MCF 10A (cell line): Measurements from ENCODE around the gene WNT4. TPM values are rescaled to one million over a fixed set of nuclear protein-coding genes. Genes with fewer than 3 reads are reported as not detected.

Experiments
- BruUV-seq: library from RNA; stranded (reverse); fragments of 400-500 nt; replicated peaks from 2 replicates; lab custom pipeline; 2021; lab: Mats Ljungman, UMichigan
- CTCF ChIA-PET: fragments of 300-600 bp; sonication (Branson Sonifier 250); formaldehyde crosslinking; extraction: SDS; loops from one replicate; lab custom pipeline; 2021; ENCODE audit warnings: antibody characterized with exemption, inconsistent platforms; lab: Yijun Ruan, JAX
- POLR2A ChIA-PET: fragments of 300-600, 350-650 bp; sonication (Branson Sonifier 250); formaldehyde crosslinking; extraction: SDS; loops from one replicate; lab custom pipeline; 2020; ENCODE audit warnings: antibody characterized with exemption, inconsistent platforms; lab: Yijun Ruan, JAX
- DNase-seq: peaks from one replicate; pipeline ENCODE4 v3.0.0-alpha.2; 2018; ENCODE audit not compliant: unreplicated experiment
- H3K27ac Mint-ChIP-seq: one replicate; pipeline ENCODE4 v1.8.0; 2022; ENCODE audit warnings: mild to moderate bottlenecking, low read depth, mixed read lengths; ENCODE audit not compliant: unreplicated experiment
- H3K27me3 Mint-ChIP-seq: one replicate; pipeline ENCODE4 v1.8.0; 2022; ENCODE audit warnings: mixed read lengths; ENCODE audit not compliant: insufficient read depth, unreplicated experiment
- H3K36me3 Mint-ChIP-seq: one replicate; pipeline ENCODE4 v1.8.0; 2022; ENCODE audit warnings: mild to moderate bottlenecking, moderate library complexity, mixed read lengths; ENCODE audit not compliant: insufficient read depth, unreplicated experiment
- H3K4me1 Mint-ChIP-seq: one replicate; pipeline ENCODE4 v1.8.0; 2022; ENCODE audit warnings: mixed read lengths; ENCODE audit not compliant: insufficient read depth, unreplicated experiment
- H3K4me3 Mint-ChIP-seq: one replicate; pipeline ENCODE4 v1.8.0; 2022; ENCODE audit warnings: mild to moderate bottlenecking, moderate library complexity, mixed read lengths; ENCODE audit not compliant: unreplicated experiment
- H3K9me3 Mint-ChIP-seq: one replicate; pipeline ENCODE4 v1.8.0; 2022; ENCODE audit warnings: mixed read lengths; ENCODE audit not compliant: unreplicated experiment
- intact Hi-C: fragments of 100-400 bp; cut with micrococcal nuclease; formaldehyde crosslinking; loops from 2 replicates; pipeline ENCODE4 v1.14.1; 2022
- total RNA-seq: library from RNA; stranded (reverse); gene quantifications from 2 replicates; pipeline ENCODE4 v1.2.3, GENCODE V29; 2022
- TF ChIP-seq, protein P1 (sequence below): fragments of 200-600 bp; IDR thresholded peaks from one replicate; pipeline ENCODE4 v1.8.0; 2022; ENCODE audit warnings: antibody characterized with exemption, mild to moderate bottlenecking; ENCODE audit not compliant: unreplicated experiment

Gene WNT4
- total RNA-seq, 1 experiment from 2014 or later = not detected

DNA sequence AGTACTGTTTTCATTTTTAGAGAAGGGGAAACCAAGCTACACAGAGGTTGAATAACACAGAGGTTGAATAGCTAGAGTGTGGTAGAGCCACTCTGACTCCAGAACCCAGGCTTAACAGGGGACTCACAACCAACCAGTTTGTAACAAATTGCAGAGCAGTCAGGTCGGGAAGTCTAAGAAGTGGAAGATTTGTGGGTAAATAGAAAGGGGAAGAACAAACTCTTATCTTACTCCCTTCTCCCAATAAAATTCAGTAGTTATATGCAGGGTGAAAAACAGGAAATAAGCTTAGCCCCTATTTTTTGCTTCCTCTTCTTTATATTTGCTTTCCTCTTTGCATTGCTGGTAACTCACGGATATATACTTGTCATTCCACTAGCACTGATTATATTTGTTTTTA lies 67.2 kb downstream of the WNT4 start:
- H3K9me3 Mint-ChIP-seq = no peaks in the 10 kb centered on the region
- ChIA-PET POLR2A (interaction anchor here (0.5 to 1.0 kb wide), 4 partner anchors 10 to 1973 kb away, joined by 3 to 4 read pairs (median 4); no protein-coding TSS in a partner anchor), CTCF (no interaction called here)
- no peak overlapping the region for H3K4me3 Mint-ChIP-seq
- H3K36me3 Mint-ChIP-seq = peaks cover 57% of the 10 kb centered on the region
- BruUV-seq = no TSS peak
- TF ChIP-seq, protein P1, sequence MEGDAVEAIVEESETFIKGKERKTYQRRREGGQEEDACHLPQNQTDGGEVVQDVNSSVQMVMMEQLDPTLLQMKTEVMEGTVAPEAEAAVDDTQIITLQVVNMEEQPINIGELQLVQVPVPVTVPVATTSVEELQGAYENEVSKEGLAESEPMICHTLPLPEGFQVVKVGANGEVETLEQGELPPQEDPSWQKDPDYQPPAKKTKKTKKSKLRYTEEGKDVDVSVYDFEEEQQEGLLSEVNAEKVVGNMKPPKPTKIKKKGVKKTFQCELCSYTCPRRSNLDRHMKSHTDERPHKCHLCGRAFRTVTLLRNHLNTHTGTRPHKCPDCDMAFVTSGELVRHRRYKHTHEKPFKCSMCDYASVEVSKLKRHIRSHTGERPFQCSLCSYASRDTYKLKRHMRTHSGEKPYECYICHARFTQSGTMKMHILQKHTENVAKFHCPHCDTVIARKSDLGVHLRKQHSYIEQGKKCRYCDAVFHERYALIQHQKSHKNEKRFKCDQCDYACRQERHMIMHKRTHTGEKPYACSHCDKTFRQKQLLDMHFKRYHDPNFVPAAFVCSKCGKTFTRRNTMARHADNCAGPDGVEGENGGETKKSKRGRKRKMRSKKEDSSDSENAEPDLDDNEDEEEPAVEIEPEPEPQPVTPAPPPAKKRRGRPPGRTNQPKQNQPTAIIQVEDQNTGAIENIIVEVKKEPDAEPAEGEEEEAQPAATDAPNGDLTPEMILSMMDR = no peak
- H3K4me1 Mint-ChIP-seq = peaks cover 35% of the 10 kb centered on the region
- intact Hi-C loops = no loop called here
- no peaks in the 10 kb centered on the region for H3K27me3 Mint-ChIP-seq
- no peak for DNase-seq
- peak overlapping the region; percentile 62 for H3K27ac Mint-ChIP-seq

DNA sequence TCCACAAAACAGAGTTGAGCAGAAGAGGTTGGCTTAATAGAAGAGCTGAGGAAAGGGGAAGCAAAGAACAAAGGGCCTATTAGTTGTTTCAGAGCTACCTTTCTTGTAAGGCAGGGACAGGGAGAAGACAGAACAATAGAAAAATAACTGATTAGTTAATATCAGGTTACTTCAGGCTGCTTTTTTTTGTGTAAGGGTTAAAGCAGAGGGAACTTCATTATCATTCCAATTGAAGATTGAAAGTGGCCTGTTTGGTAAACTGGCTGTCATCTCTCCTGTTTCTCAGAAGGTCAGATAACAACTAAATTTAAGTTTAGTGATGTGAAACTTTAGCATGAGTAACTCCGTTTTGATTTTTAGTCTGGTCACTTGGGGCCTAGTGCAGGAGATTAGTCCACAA lies 68.1 kb downstream of the WNT4 start:
- intact Hi-C loops = no loop called here
- Mint-ChIP-seq H3K36me3 (peaks cover 57% of the 10 kb centered on the region), H3K4me3 (no peak overlapping the region), H3K27me3 (no peaks in the 10 kb centered on the region), H3K9me3 (no peaks in the 10 kb centered on the region), H3K4me1 (peaks cover 33% of the 10 kb centered on the region), H3K27ac (peak overlapping the region; percentile 7)
- DNase-seq = no peak
- CTCF ChIA-PET = no interaction called here
- BruUV-seq = no TSS peak
- TF ChIP-seq, protein P1 = no peak
- POLR2A ChIA-PET = interaction anchor here (0.6 to 9.7 kb wide), 2 partner anchors 21 to 292 kb away, joined by 3 to 97 read pairs; partner anchors contain the start of gene CDC42

DNA sequence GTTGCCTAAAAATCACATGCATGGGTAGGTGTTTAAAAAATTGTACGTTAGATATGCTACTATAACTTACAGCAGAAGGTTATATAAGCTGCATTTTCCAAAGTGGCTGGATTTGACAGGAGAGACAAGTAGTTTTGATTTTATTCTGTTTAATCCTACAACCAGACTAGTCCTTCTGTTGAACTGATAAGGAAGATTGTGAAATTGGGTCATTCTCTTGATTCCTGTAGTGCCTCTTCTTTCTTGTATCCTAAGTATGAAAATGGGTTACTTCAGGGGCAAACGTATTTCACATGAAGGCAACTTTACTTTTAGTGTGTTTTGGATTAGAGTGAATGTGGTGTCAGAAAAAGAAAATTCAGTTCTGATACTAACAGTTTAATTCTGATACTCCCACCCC lies 71.4 kb downstream of the WNT4 start:
- Mint-ChIP-seq H3K9me3 (no peaks in the 10 kb centered on the region), H3K27me3 (no peaks in the 10 kb centered on the region), H3K4me3 (no peak overlapping the region), H3K4me1 (peaks cover 41% of the 10 kb centered on the region), H3K27ac (no peak overlapping the region), H3K36me3 (peaks cover 51% of the 10 kb centered on the region)
- ChIA-PET POLR2A (interaction anchor here (0.8 to 9.7 kb wide), 2 partner anchors 9 to 18 kb away, joined by 3 to 97 read pairs; partner anchors contain the start of gene CDC42), CTCF (no interaction called here)
- TF ChIP-seq, protein P1 = no peak
- DNase-seq = no peak
- intact Hi-C loops = no loop called here
- no TSS peak for BruUV-seq

Other genes with a start within 250 kb of the WNT4 start
- gene HSPG2, start 205.8 kb downstream of the WNT4 start, total RNA-seq = 51.2 and 58.9 TPM in 2 replicates
- not detected in 2 replicates for gene CELA3B, start 166.1 kb downstream of the WNT4 start, total RNA-seq
- gene CELA3A, start 141.4 kb downstream of the WNT4 start, total RNA-seq = not detected in 2 replicates
- 133 and 141 TPM in 2 replicates for gene CDC42, start 90.4 kb downstream of the WNT4 start, total RNA-seq